Tibial artery (tissue), 4 donors: ENCODE measurements around the gene SDK2.

ENCODE experiments used
- DNase-seq, 2 donors: peaks; one replicate each; pipeline ENCODE4 v3.0.0-alpha.2; 2019
- H3K27ac ChIP-seq, 2 donors: fragments of 200-600 bp; sonication (generic) in 1 of 2; 1 replicate in 1 of 2; 2 replicates in 1 of 2; pipeline ENCODE4 v1.5.1; 2018 to 2019; ENCODE audit warnings: mild to moderate bottlenecking in 1 of 2
- H3K27me3 ChIP-seq, 2 donors: fragments of 200-600 bp; sonication (generic) in 1 of 2; one replicate each; pipeline versions ENCODE4 v1.5.1 to v1.6.0; 2016 to 2019
- H3K36me3 ChIP-seq, 3 donors: fragments of 200-600 bp; sonication (generic) in 2 of 3; one replicate each; pipeline ENCODE4 v1.5.1; 2016 to 2019; ENCODE audit warnings: mild to moderate bottlenecking in 2 of 3
- H3K4me1 ChIP-seq, 4 donors: fragments of 200-600 bp; sonication (generic) in 2 of 4; 1 replicate in 3 of 4; 2 replicates in 1 of 4; pipeline ENCODE4 v1.5.1; 2016 to 2019
- H3K4me3 ChIP-seq, 2 donors: fragments of 200-600 bp; sonication (generic) in 1 of 2; 1 replicate in 1 of 2; 2 replicates in 1 of 2; pipeline ENCODE4 v1.5.1; 2018 to 2019; ENCODE audit warnings: mild to moderate bottlenecking in 2 of 2
- H3K9me3 ChIP-seq, 3 donors: fragments of 200-600 bp; sonication (generic) in 1 of 3; one replicate each; pipeline ENCODE4 v1.5.1; 2016 to 2019
- intact Hi-C: fragments of 100-400 bp; cut with DNase I; formaldehyde crosslinking; loops from one replicate; pipeline ENCODE4 v1.15.0; 2023; ENCODE audit warnings: low total_unique reads
- TF ChIP-seq, protein P1 (sequence below), 2 experiments: fragments of 200-600 bp in 1 of 2; fragments of 450-650 bp in 1 of 2; IDR thresholded peaks; one replicate each; pipeline ENCODE4 v1.5.1; 2017 to 2019; ENCODE audit warnings: antibody characterized with exemption in 2 of 2, mild to moderate bottlenecking in 1 of 2, moderate library complexity in 1 of 2

Gene SDK2

DNA sequence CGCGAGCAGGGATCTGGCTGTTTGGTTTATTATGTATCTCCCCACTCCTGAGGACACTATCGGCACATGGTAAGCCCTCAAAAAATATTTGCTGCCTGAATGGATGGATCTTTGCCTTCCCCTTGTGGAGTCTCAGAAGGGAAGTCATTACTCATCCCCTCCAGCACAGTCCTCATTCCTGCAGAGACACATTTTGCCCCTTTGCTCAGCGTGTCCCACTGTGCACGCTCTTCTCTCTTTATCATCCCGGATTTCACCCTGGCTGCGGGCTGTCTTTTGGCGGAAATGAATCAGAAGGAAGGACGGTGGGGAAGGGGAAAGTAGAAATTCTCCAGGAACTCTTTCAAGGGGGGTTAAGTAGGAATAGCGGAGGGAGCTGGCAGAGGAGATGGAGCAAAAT, 207.3 kb downstream of the SDK2 start:
- TF ChIP-seq, protein P1, sequence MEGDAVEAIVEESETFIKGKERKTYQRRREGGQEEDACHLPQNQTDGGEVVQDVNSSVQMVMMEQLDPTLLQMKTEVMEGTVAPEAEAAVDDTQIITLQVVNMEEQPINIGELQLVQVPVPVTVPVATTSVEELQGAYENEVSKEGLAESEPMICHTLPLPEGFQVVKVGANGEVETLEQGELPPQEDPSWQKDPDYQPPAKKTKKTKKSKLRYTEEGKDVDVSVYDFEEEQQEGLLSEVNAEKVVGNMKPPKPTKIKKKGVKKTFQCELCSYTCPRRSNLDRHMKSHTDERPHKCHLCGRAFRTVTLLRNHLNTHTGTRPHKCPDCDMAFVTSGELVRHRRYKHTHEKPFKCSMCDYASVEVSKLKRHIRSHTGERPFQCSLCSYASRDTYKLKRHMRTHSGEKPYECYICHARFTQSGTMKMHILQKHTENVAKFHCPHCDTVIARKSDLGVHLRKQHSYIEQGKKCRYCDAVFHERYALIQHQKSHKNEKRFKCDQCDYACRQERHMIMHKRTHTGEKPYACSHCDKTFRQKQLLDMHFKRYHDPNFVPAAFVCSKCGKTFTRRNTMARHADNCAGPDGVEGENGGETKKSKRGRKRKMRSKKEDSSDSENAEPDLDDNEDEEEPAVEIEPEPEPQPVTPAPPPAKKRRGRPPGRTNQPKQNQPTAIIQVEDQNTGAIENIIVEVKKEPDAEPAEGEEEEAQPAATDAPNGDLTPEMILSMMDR (IDR thresholded peaks at IDR 0.05): no peak
- no peaks in the 10 kb centered on the region for H3K4me1 ChIP-seq
- intact Hi-C loops: no loop called here
- H3K27ac ChIP-seq: no peak overlapping the region
- no peaks in the 10 kb centered on the region for H3K9me3 ChIP-seq
- no peak overlapping the region for H3K4me3 ChIP-seq
- no peaks in the 10 kb centered on the region for H3K36me3 ChIP-seq
- DNase-seq: no peak
- H3K27me3 ChIP-seq: peaks cover 0 to 4% of the 10 kb centered on the region in 2 donors

DNA sequence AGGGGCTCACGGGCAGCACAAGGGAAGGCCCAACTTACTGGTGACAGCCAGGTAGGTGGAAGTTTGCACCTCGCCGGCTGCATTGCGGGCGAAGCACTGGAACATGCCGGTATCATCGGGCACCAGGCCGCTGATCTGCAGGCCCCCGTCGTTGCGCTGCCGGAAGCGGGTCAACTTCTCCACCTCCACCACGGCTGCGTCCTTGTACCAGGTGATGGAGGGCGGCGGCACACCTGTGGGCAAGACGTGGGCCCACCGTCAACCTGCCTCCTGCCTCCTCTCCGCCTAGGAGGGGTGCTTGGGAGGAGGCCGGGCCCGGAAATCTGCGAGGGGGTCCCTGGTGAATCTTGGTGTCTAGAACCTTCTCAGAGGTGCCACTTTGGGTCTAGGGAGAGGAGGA, 208.8 kb downstream of the SDK2 start:
- Histone ChIP-seq H3K4me1 (no peaks in the 10 kb centered on the region), H3K27me3 (peaks cover 0 to 15% of the 10 kb centered on the region in 2 donors), H3K27ac (no peak overlapping the region), H3K9me3 (no peaks in the 10 kb centered on the region), H3K36me3 (no peaks in the 10 kb centered on the region), H3K4me3 (no peak overlapping the region)
- intact Hi-C loops: no loop called here
- TF ChIP-seq, protein P1 (IDR thresholded peaks at IDR 0.05): no peak
- DNase-seq: no peak

DNA sequence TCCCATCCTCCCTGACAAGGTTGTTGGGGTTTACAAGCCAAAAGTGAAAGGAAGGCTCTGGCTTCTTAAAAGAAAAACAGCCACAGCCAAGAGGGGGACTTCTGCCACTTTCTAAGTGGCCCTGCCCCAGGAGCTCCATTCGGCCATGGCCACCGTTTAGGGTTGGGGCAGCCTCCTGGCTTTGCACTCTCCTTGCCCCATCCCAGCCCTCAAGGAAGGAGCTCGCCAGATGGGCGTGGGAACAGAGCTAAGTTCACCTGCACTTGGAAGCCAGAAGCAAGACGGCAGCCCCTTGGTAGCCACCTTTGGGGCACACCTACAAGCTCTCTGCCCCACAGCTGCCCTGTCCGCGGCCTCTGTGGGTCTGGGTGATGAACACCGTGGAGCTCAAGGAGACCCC, 210.1 kb downstream of the SDK2 start:
- Histone ChIP-seq H3K9me3 (no peaks in the 10 kb centered on the region), H3K27ac (no peak overlapping the region), H3K4me1 (peaks cover 0 to 5% (median 0%) of the 10 kb centered on the region in 4 donors), H3K36me3 (no peaks in the 10 kb centered on the region), H3K27me3 (peaks cover 0 to 23% of the 10 kb centered on the region in 2 donors), H3K4me3 (no peak overlapping the region)
- no peak for DNase-seq
- intact Hi-C loops: loop anchor here (5.0 kb wide), 1 partner anchor 743 kb away; no protein-coding TSS in a partner anchor
- TF ChIP-seq, protein P1 (IDR thresholded peaks at IDR 0.05): no peak

DNA sequence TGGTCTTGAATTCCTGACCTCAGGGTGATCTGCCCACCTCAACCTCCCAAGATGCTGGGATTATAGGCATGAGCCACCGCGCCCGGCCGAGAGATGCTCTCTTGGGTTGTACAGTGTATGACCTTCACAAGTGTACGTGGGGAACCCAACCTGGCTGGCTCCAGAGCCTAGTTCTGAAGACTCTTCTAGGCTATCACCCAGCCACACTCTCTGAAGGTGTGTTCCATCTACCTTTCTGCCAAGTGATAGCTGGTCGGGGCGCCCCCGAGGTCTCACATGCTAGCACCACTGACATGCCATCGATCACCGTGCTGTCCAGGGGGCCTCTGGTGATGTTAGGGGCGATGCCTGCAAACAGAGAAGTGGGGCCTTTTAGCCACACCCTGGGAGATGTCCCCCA, 210.7 kb downstream of the SDK2 start:
- intact Hi-C loops: loop anchor here (5.0 kb wide), 1 partner anchor 744 kb away; no protein-coding TSS in a partner anchor
- peaks cover 0 to 5% (median 0%) of the 10 kb centered on the region in 4 donors for H3K4me1 ChIP-seq
- H3K27ac ChIP-seq: no peak overlapping the region
- H3K36me3 ChIP-seq: no peaks in the 10 kb centered on the region
- no peaks in the 10 kb centered on the region for H3K9me3 ChIP-seq
- TF ChIP-seq, protein P1 (IDR thresholded peaks at IDR 0.05): no peak
- H3K27me3 ChIP-seq: peaks cover 0 to 23% of the 10 kb centered on the region in 2 donors
- no peak overlapping the region for H3K4me3 ChIP-seq
- no peak for DNase-seq

DNA sequence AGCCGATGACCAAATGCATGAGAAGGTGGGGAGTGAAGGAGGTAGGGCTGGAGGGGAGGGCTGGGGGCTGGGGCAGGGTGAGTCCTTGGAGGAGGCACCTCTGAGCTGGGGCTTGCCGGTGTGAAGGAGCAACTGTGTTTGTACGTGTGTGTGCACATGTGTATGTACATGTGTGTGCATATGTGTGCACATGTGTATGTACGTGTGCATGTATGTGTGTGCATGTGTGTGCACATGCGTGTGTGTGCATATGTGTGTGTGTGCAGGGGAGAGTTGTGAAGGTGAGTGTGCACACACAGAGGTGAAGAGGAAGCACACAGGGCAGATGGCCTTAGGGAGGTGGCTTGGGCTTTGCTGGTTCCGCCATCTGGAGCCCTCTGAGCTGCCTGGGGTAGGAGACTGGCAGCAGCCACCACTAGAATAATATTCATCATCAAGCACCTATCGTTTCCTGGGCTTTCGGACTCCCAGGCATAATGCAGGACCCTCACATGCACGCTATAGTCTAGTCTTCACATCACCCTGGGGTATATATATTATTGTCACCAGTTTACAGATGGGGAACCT, 211.5 kb downstream of the SDK2 start:
- intact Hi-C loops: loop anchor here (5.0 kb wide), 1 partner anchor 745 kb away; no protein-coding TSS in a partner anchor

More for the DNA sequence above, 211.5 kb downstream of the SDK2 start:
- H3K27me3 ChIP-seq: peaks cover 0 to 23% of the 10 kb centered on the region in 2 donors
- H3K4me1 ChIP-seq: peaks cover 0 to 5% (median 0%) of the 10 kb centered on the region in 4 donors
- TF ChIP-seq, protein P1 (IDR thresholded peaks at IDR 0.05): no peak
- no peaks in the 10 kb centered on the region for H3K36me3 ChIP-seq
- no peak for DNase-seq
- no peak overlapping the region for H3K4me3 ChIP-seq
- H3K9me3 ChIP-seq: no peaks in the 10 kb centered on the region
- no peak overlapping the region for H3K27ac ChIP-seq
